GM18868 (cell line): ENCODE data around the gene SLC47A2.
"Not testable (repeated sequence)": the region's sequence is repeated elsewhere in the genome, so short reads cannot be mapped to it uniquely, and the experiment has no call there.

Source experiments
- ATAC-seq: cut with Tn5 transposase; IDR thresholded peaks from one replicate; pipeline ENCODE4 v1.9.1; 2021; ENCODE audit warnings: mild to moderate bottlenecking, moderate library complexity; ENCODE audit not compliant: unreplicated experiment

Gene SLC47A2

GRCh38 chr17:19708431-19709175 lies 7.8 kb downstream of the SLC47A2 start:
- ATAC-seq, result no peak

- ATAC-seq, result no peak
Observed at GRCh38 chr17:19707728-19708221, 8.6 kb downstream of the SLC47A2 start.

GRCh38 chr17:19706791-19707727 lies 9.3 kb downstream of the SLC47A2 start:
- ATAC-seq, result no peak

GRCh38 chr17:19705771-19706770 lies 10.3 kb downstream of the SLC47A2 start:
- no peak for ATAC-seq

- ATAC-seq, result no peak
Observed at GRCh38 chr17:19705201-19705600, 11.2 kb downstream of the SLC47A2 start.

- ATAC-seq, result no peak
Observed at GRCh38 chr17:19703828-19704613, 12.4 kb downstream of the SLC47A2 start.

- no peak for ATAC-seq
Observed at GRCh38 chr17:19703106-19703827, 13.1 kb downstream of the SLC47A2 start.

GRCh38 chr17:19702217-19702641 lies 14.2 kb downstream of the SLC47A2 start:
- no peak for ATAC-seq

GRCh38 chr17:19686400-19687090 lies 29.8 kb downstream of the SLC47A2 start:
- no peak for ATAC-seq

- not testable (repeated sequence) for ATAC-seq
Observed at GRCh38 chr17:19684909-19685580, 31.3 kb downstream of the SLC47A2 start.

- ATAC-seq, result no peak
Observed at GRCh38 chr17:19683117-19683516, 33.3 kb downstream of the SLC47A2 start.

GRCh38 chr17:19678581-19679453 lies 37.6 kb downstream of the SLC47A2 start:
- ATAC-seq, result no peak

- ATAC-seq, result no peak
Observed at GRCh38 chr17:19677736-19678379, 38.5 kb downstream of the SLC47A2 start.

GRCh38 chr17:19676896-19677295 lies 39.5 kb downstream of the SLC47A2 start:
- ATAC-seq, result no peak

GRCh38 chr17:19673623-19674022 lies 42.8 kb downstream of the SLC47A2 start:
- no peak for ATAC-seq

GRCh38 chr17:19672009-19672750 lies 44.2 kb downstream of the SLC47A2 start:
- ATAC-seq, result no peak
